ENCODE measurements around the gene MFSD2A.
A peak's percentile ranks its signal among the peaks of the same experiment; 100 is the strongest.
"Not testable (repeated sequence)": the region's sequence is repeated elsewhere in the genome, so short reads cannot be mapped to it uniquely, and the experiment has no call there.

Gene MFSD2A

GRCh38 chr1:39954870-39955546 lies at the start of gene MFSD2A:
TSS of gene MFSD2A (plus strand) at chr1:39955145. CDS start at chr1:39955293, 148 bp downstream.
- Histone ChIP-seq H3K27me3 (ENCODE audit: control insufficient read depth, insufficient read depth, low read length) (peaks cover 34% of the 10 kb centered on the region), H3K9me3 (ENCODE audit: control insufficient read depth, insufficient read depth, low read length) (no peaks in the 10 kb centered on the region), H3K4me1 (ENCODE audit: control insufficient read depth, insufficient read depth, low read length) (no peaks in the 10 kb centered on the region), H3K9ac (ENCODE audit: low read depth, low read length) (no peak within 1 kb of the TSS), H3K36me3 (ENCODE audit: control insufficient read depth, insufficient read depth, low read length) (peaks cover 8% of the 10 kb centered on the region), H3K4me3 (ENCODE audit: low read depth, low read length) (peak within 1 kb of the TSS; percentile 65)

GRCh38 chr1:39905172-39905571 lies 49.8 kb upstream of the MFSD2A start:
- H3K9me3 ChIP-seq (ENCODE audit: control insufficient read depth, insufficient read depth, low read length): no peaks in the 10 kb centered on the region
- no peak overlapping the region for H3K4me3 ChIP-seq (ENCODE audit: low read depth, low read length)
- no peaks in the 10 kb centered on the region for H3K4me1 ChIP-seq (ENCODE audit: control insufficient read depth, insufficient read depth, low read length)
- peaks cover 26% of the 10 kb centered on the region for H3K27me3 ChIP-seq (ENCODE audit: control insufficient read depth, insufficient read depth, low read length)
- H3K9ac ChIP-seq (ENCODE audit: low read depth, low read length): no peak overlapping the region
- H3K36me3 ChIP-seq (ENCODE audit: control insufficient read depth, insufficient read depth, low read length): no peaks in the 10 kb centered on the region

GRCh38 chr1:39907528-39908453 lies 47.2 kb upstream of the MFSD2A start:
- Histone ChIP-seq H3K4me1 (ENCODE audit: control insufficient read depth, insufficient read depth, low read length) (no peaks in the 10 kb centered on the region), H3K4me3 (ENCODE audit: low read depth, low read length) (no peak overlapping the region), H3K36me3 (ENCODE audit: control insufficient read depth, insufficient read depth, low read length) (no peaks in the 10 kb centered on the region), H3K27me3 (ENCODE audit: control insufficient read depth, insufficient read depth, low read length) (peaks cover 19% of the 10 kb centered on the region), H3K9me3 (ENCODE audit: control insufficient read depth, insufficient read depth, low read length) (no peaks in the 10 kb centered on the region), H3K9ac (ENCODE audit: low read depth, low read length) (no peak overlapping the region)

- Histone ChIP-seq H3K4me3 (ENCODE audit: low read depth, low read length) (no peak overlapping the region), H3K9ac (ENCODE audit: low read depth, low read length) (no peak overlapping the region), H3K27me3 (ENCODE audit: control insufficient read depth, insufficient read depth, low read length) (peaks cover 11% of the 10 kb centered on the region), H3K9me3 (ENCODE audit: control insufficient read depth, insufficient read depth, low read length) (no peaks in the 10 kb centered on the region), H3K4me1 (ENCODE audit: control insufficient read depth, insufficient read depth, low read length) (no peaks in the 10 kb centered on the region), H3K36me3 (ENCODE audit: control insufficient read depth, insufficient read depth, low read length) (no peaks in the 10 kb centered on the region)
These were observed 46.4 kb upstream of the MFSD2A start for GRCh38 chr1:39908534-39908933.

- no peaks in the 10 kb centered on the region for H3K4me1 ChIP-seq (ENCODE audit: control insufficient read depth, insufficient read depth, low read length)
- peaks cover 6% of the 10 kb centered on the region for H3K27me3 ChIP-seq (ENCODE audit: control insufficient read depth, insufficient read depth, low read length)
- H3K9me3 ChIP-seq (ENCODE audit: control insufficient read depth, insufficient read depth, low read length): no peaks in the 10 kb centered on the region
- no peak overlapping the region for H3K9ac ChIP-seq (ENCODE audit: low read depth, low read length)
- H3K36me3 ChIP-seq (ENCODE audit: control insufficient read depth, insufficient read depth, low read length): no peaks in the 10 kb centered on the region
- no peak overlapping the region for H3K4me3 ChIP-seq (ENCODE audit: low read depth, low read length)
These were observed 44.7 kb upstream of the MFSD2A start for GRCh38 chr1:39910263-39910662.

GRCh38 chr1:39913136-39913535 lies 41.8 kb upstream of the MFSD2A start:
- H3K36me3 ChIP-seq (ENCODE audit: control insufficient read depth, insufficient read depth, low read length); H3K9ac ChIP-seq (ENCODE audit: low read depth, low read length); H3K9me3 ChIP-seq (ENCODE audit: control insufficient read depth, insufficient read depth, low read length); H3K27me3 ChIP-seq (ENCODE audit: control insufficient read depth, insufficient read depth, low read length); H3K4me3 ChIP-seq (ENCODE audit: low read depth, low read length); H3K4me1 ChIP-seq (ENCODE audit: control insufficient read depth, insufficient read depth, low read length): not testable (repeated sequence)

GRCh38 chr1:39915499-39916129 lies 39.3 kb upstream of the MFSD2A start:
- H3K9me3 ChIP-seq (ENCODE audit: control insufficient read depth, insufficient read depth, low read length): no peaks in the 10 kb centered on the region
- H3K27me3 ChIP-seq (ENCODE audit: control insufficient read depth, insufficient read depth, low read length): no peaks in the 10 kb centered on the region
- H3K4me1 ChIP-seq (ENCODE audit: control insufficient read depth, insufficient read depth, low read length): no peaks in the 10 kb centered on the region
- no peak overlapping the region for H3K4me3 ChIP-seq (ENCODE audit: low read depth, low read length)
- no peak overlapping the region for H3K9ac ChIP-seq (ENCODE audit: low read depth, low read length)
- no peaks in the 10 kb centered on the region for H3K36me3 ChIP-seq (ENCODE audit: control insufficient read depth, insufficient read depth, low read length)

- Histone ChIP-seq H3K4me1 (ENCODE audit: control insufficient read depth, insufficient read depth, low read length) (peaks cover 4% of the 10 kb centered on the region), H3K27me3 (ENCODE audit: control insufficient read depth, insufficient read depth, low read length) (peaks cover 4% of the 10 kb centered on the region), H3K9me3 (ENCODE audit: control insufficient read depth, insufficient read depth, low read length) (no peaks in the 10 kb centered on the region), H3K4me3 (ENCODE audit: low read depth, low read length) (no peak overlapping the region), H3K9ac (ENCODE audit: low read depth, low read length) (no peak overlapping the region), H3K36me3 (ENCODE audit: control insufficient read depth, insufficient read depth, low read length) (no peaks in the 10 kb centered on the region)
These were observed 37.1 kb upstream of the MFSD2A start for GRCh38 chr1:39917825-39918224.

- Histone ChIP-seq H3K9ac (ENCODE audit: low read depth, low read length) (no peak overlapping the region), H3K9me3 (ENCODE audit: control insufficient read depth, insufficient read depth, low read length) (no peaks in the 10 kb centered on the region), H3K36me3 (ENCODE audit: control insufficient read depth, insufficient read depth, low read length) (no peaks in the 10 kb centered on the region), H3K27me3 (ENCODE audit: control insufficient read depth, insufficient read depth, low read length) (peaks cover 6% of the 10 kb centered on the region), H3K4me3 (ENCODE audit: low read depth, low read length) (no peak overlapping the region), H3K4me1 (ENCODE audit: control insufficient read depth, insufficient read depth, low read length) (peaks cover 4% of the 10 kb centered on the region)
These were observed 35.4 kb upstream of the MFSD2A start for GRCh38 chr1:39919545-39919944.

GRCh38 chr1:39922251-39922688 lies 32.7 kb upstream of the MFSD2A start:
- H3K4me3 ChIP-seq (ENCODE audit: low read depth, low read length): peak overlapping the region; percentile 47
- no peak overlapping the region for H3K9ac ChIP-seq (ENCODE audit: low read depth, low read length)
- no peaks in the 10 kb centered on the region for H3K9me3 ChIP-seq (ENCODE audit: control insufficient read depth, insufficient read depth, low read length)
- H3K4me1 ChIP-seq (ENCODE audit: control insufficient read depth, insufficient read depth, low read length): peaks cover 6% of the 10 kb centered on the region
- no peaks in the 10 kb centered on the region for H3K36me3 ChIP-seq (ENCODE audit: control insufficient read depth, insufficient read depth, low read length)
- peaks cover 12% of the 10 kb centered on the region for H3K27me3 ChIP-seq (ENCODE audit: control insufficient read depth, insufficient read depth, low read length)

GRCh38 chr1:39925721-39926342 lies 29.1 kb upstream of the MFSD2A start:
- Histone ChIP-seq H3K4me1 (ENCODE audit: control insufficient read depth, insufficient read depth, low read length) (peaks cover 6% of the 10 kb centered on the region), H3K36me3 (ENCODE audit: control insufficient read depth, insufficient read depth, low read length) (no peaks in the 10 kb centered on the region), H3K9ac (ENCODE audit: low read depth, low read length) (no peak overlapping the region), H3K9me3 (ENCODE audit: control insufficient read depth, insufficient read depth, low read length) (no peaks in the 10 kb centered on the region), H3K4me3 (ENCODE audit: low read depth, low read length) (no peak overlapping the region), H3K27me3 (ENCODE audit: control insufficient read depth, insufficient read depth, low read length) (peaks cover 12% of the 10 kb centered on the region)
